Epithelial cell of proximal tubule (primary cell): ENCODE data around the gene MYO6. TPM values are rescaled to one million over a fixed set of nuclear protein-coding genes. Genes with fewer than 3 reads are reported as not detected.

Source experiments
- DNase-seq: peaks from one replicate; pipeline ENCODE4 v3.0.0-alpha.2; 2011; ENCODE audit warnings: low read depth
- H3K4me3 ChIP-seq: 2 replicates; pipeline ENCODE4 v1.5.1; 2011; ENCODE audit warnings: low read depth, mild to moderate bottlenecking, low read length
- CTCF ChIP-seq: conservative IDR thresholded peaks from 2 replicates; pipeline ENCODE4 v1.5.1; 2012; ENCODE audit warnings: low read depth, mild to moderate bottlenecking, low read length
- total RNA-seq: library from RNA; depleted of rRNA; stranded (reverse); fragments of >200 nt; gene quantifications from 2 replicates; pipeline ENCODE4 v1.2.3, GENCODE V29; 2015

MYO6 gene
- total RNA-seq, 1 donor from 2014 or later, result 50.7 TPM

- H3K4me3 ChIP-seq, result no peak overlapping the region
- no peak for DNase-seq
- no peak for TF ChIP-seq CTCF
Observed at GRCh38 chr6:75788894-75789293, 39.9 kb downstream of the MYO6 start.

GRCh38 chr6:75791881-75792280 is 42.8 kb downstream of the MYO6 start:
- no peak for DNase-seq
- H3K4me3 ChIP-seq, result no peak overlapping the region
- no peak for TF ChIP-seq CTCF

GRCh38 chr6:75794351-75794846 is 45.4 kb downstream of the MYO6 start:
- H3K4me3 ChIP-seq, result no peak overlapping the region
- no peak for DNase-seq
- no peak for TF ChIP-seq CTCF

GRCh38 chr6:75794954-75795739 is 46.1 kb downstream of the MYO6 start:
- H3K4me3 ChIP-seq, result no peak overlapping the region
- TF ChIP-seq CTCF, result no peak
- DNase-seq, result no peak

- DNase-seq, result no peak
- TF ChIP-seq CTCF, result no peak
- no peak overlapping the region for H3K4me3 ChIP-seq
Observed at GRCh38 chr6:75796723-75797122, 47.7 kb downstream of the MYO6 start.

- no peak for TF ChIP-seq CTCF
- no peak for DNase-seq
- no peak overlapping the region for H3K4me3 ChIP-seq
Observed at GRCh38 chr6:75800133-75800532, 51.1 kb downstream of the MYO6 start.

- DNase-seq, result no peak
- no peak for TF ChIP-seq CTCF
- no peak overlapping the region for H3K4me3 ChIP-seq
Observed at GRCh38 chr6:75800708-75801505, 51.9 kb downstream of the MYO6 start.
